GM21515 (cell line): ENCODE results near the gene CAMTA1.
"Not testable (repeated sequence)": the region's sequence is repeated elsewhere in the genome, so short reads cannot be mapped to it uniquely, and the experiment has no call there.

Experiments used
- ATAC-seq: cut with Tn5 transposase; IDR thresholded peaks from one replicate; pipeline ENCODE4 v1.9.1; 2021; ENCODE audit not compliant: unreplicated experiment

The CAMTA1 gene

DNA sequence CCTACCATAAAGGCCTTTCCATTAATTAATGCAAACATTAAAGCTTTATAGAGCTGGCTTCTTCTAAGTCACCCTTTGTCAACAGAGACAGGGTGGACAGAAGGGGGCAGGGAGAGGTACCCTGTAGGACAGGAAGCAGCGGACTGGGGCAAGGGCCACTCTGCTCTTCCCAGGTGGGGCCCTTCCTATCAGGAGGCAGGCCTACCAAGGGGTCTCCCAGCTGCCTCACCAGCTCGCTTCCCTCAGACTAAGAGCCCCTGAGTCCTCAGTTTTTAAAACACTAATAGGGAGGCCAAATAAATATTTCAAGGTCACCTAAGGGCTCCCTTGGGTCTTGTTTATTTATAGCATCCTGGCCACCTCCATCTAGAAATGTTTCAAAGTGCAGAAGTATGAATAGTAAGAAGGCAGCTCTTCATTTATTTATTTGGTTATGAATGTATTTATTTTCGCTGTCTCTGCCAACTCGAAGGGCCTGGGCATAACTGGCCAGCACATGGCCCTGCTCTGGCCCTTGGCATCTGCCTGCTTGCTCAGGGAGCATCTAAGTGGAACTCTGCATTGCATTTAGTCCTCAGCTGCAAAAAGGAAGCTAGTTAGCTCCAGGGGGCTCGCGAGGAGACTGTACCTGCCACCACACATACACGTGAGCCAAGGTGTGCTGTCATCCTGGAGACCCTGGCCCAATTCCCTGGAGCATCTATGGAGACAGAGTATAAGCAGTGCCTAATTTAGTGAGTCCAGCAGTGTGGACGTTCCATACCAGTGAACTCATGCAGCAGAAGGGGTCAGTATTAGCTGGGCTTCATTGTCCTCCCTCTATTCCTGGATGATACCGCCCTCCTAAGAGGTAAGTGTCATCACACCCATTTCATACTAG lies 590.8 kb downstream of the CAMTA1 start:
- ATAC-seq, result no peak

DNA sequence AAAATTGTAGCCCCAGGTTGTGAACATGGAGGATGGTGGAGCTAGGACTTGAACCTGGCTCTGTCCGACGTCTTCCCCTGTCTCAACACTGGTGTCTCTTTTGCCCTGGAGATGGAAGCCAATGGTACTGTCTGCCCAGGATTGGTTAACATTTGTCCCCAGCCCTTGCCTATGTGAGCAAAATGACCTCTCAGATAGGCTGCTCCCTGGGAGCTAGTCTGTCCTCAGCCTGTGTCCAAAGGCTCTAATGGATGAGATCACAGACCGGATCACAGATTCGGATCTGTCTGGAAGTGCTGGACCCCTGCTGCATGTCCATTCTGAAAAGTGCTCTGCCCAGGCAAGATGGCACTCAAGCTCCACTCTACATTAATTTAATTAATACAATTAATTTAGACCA lies 591.4 kb downstream of the CAMTA1 start:
- ATAC-seq, result no peak

DNA sequence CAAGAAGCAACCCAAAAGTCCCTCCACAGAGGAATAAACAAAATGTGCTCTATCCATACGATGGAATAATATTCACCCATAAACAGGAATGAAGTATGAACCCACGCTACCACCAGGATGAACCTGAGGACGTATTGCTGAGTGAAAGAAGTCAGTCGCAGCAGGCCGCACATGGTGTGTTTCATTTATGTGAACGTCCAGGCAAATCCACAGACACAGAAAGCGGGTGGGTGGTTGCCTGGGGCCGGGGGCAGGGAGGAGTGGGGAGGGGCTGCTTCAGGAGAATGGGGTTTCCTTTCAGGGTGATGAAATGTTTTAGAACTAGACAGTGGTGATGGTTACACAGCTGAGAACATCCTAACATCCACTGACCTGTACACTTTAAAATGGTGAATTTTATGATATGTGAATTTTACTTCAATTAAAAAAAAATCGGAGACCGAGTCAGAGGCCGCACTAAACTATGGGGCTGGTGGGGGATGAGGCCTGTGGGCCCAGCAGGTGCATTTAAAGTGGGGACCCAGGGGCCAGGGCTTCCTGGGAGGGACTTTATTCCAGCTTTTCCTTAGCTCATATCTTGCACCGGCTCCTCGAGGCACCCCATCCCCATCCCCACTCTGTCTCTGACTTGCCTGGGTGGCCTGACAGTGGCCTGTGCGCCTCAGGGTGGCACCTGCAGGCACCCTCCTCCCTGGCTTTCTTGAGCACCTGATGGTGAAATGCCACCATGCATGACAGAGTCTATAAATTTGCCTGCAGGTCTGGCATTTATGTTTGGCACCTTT lies 593.3 kb downstream of the CAMTA1 start:
- ATAC-seq, result no peak

DNA sequence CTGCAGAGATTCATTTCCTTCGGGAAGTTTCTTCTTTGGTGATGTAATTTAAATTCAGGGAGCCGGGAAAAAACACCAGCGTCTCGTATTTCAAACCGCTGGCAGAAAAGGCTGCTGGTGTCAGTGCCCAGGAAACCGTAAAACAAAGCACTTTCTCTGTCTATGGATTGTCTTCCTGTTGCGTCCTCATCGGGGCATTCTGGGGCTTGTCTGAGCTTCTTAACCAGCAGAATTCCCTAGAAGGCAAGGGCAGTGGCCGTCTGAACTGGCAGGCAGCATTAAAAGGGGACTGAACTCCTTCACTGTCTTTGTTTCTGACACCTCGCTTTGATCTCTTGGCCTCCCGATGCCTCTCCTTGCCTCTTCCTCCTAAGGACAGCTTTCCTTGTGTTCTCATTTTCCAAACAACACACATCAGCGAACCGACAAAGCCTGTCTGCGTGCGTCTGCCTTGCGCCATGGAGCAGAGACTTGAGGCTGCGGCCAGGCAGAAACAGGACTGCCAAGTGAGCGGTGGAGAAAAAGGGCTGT lies 594.3 kb downstream of the CAMTA1 start:
- ATAC-seq, result no peak

DNA sequence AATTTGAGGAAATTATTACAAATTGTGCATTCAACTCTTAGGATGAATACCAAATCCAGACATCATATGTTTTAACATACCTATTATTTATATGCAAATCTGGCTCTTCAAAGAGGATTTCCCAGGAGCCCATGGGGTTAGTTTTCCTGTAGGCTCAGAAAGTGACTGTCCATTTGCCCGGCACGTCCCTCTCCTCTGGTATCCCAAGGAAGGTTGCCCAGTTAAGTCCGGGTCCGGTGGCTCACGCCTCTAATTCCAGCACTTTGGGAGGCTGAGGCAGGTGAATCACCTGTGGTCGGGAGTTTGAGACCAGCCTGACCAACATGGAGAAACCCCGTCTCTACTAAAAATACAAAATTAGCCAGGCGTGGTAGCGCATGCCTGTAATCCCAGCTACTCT lies 594.8 kb downstream of the CAMTA1 start:
- not testable (repeated sequence) for ATAC-seq

DNA sequence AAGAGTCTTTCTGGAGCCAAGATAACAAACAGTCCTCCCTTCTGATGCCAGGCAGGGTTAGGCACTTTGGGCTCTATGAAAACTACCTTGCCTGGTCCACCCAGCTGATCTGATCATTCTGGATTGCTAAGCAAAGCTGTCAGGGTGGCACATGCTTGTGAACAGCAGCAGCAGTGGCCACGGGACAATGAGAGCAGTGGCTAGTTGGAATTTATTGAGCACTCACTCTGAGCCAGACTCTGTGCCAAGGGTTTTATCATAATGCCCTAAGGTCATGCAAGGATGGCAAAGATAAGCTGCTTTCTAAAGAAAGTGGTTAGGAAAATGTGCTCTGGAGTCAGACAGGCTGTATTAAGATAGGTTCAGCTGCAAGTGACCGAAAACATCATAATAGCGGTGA lies 595.5 kb downstream of the CAMTA1 start:
- no peak for ATAC-seq

DNA sequence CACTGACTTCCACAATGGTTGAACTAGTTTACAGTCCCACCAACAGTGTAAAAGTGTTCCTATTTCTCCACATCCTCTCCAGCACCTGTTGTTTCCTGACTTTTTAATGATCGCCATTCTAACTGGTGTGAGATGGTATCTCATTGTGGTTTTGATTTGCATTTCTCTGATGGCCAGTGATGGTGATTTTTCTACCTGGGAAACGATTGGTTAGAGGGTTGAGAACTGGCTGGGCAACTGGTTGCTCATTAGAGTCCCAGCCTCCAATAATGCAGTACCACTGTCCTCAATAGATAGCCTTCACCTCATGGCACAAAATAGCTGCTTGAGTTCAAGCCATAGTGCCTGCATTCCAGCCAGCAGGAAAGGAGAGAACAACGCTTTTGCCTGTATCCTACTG lies 596.5 kb downstream of the CAMTA1 start:
- ATAC-seq, result not testable (repeated sequence)

DNA sequence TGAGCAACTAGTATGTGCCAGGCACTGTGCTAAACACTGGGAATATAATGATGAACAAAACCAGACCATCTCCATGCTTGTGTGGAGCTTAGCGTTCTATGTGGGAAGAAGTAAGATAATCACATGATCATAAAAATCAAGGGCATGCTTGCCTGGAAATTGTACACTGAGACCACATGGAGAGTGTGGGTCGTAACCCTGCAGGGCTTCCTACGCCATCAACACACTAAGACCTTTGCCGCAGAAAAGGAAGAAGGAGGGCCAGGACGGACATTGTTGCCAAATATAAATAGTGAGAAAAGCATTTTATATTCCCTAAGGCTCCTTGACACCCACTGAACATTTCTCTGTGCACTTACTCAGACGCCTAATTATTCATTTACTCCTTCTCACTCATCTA lies 597.7 kb downstream of the CAMTA1 start:
- ATAC-seq, result no peak

DNA sequence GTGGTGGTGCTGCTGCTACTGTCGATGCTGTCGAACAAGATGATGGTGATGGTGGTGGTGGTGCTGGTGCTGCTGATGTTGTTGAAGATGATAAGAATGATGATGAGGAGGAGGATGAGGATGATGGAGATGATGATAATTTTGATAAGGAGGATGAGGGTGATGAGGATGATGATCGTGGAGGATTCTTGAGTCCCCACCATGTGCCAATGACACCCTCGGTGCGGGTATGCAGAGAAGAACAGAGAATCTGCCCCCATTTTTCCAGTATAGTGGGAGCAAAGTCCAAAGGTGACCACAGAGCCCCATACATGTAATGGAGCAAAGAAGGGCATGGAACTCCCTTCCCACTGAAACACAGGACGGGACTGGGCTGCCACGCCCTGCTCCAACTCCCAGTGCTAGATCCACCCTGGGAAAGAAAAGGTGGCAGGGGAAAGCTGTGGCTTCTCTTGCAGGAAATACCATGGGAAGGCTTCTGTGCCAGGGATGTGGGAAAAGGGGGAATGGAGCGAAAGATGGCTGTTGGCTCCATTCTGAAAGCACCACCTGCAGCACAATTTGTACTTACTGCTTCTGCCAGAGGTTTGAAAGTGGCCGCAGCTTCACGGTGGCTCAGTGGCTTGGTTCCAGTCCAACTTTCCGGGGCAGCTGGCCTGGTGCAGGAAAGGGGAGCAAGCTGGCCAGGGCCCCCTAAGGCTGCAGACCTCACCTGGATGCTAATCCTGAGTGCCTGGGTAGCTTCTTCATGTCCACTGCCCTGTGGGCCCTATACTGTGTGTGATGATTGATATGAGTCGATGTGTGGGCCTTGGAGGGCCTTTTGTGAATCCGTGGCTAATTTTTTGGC lies 598.6 kb downstream of the CAMTA1 start:
- no peak for ATAC-seq

DNA sequence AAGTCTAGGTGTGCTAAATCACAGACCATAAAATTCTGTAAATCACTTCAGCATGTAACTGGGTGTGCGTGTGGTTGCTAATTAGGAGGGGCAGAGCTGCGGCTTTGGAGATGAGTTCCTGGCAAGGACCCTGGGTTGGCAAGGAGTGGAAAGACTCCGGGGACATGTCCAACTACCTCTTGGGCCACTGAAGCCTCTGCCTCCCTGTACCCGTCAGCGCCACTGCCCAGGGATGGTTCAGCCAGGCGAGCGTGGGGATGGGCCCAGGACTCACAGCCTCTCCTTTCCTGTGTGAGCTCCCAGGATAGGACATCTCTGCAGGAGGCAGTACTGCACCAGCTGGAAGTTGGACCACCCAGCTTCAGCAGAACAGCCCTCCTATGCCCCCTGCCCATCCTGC lies 599.4 kb downstream of the CAMTA1 start:
- ATAC-seq, result no peak

DNA sequence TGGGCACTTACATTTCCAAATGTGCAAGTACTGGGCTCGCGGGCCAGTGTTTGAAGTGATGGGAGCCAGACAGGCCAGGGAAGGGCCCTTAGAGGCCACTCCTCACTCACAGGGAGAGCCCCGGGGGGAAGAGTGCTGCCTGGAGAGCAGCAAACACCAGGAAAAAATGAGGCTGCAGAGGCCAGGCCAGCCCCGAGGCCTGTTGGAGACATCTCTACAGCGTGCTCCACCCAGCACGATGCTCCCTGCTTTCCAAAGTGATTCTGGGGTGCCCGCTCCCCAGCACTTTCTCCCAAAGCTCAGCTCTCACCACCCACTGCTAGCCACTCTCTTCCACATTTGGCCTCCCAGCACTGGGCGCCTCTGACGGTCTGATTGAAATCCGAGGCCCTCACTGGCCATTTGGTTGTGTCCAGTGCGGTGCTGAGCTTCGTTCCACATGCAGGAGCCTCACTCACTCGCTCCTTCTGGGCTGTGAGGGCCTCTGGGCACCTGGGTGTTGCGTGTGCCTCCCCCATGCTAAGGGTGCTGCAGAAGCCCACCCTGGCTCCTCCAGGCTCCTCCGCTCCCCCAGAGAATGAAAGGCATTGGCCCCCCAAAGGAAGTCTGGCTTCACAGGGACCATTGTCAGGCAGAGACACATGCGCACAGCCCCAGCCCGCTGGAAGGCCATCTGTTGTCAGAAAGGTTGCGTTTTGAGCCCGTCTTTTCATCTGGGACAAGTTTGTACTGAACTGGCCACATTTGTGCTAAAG lies 600.4 kb downstream of the CAMTA1 start:
- no peak for ATAC-seq

DNA sequence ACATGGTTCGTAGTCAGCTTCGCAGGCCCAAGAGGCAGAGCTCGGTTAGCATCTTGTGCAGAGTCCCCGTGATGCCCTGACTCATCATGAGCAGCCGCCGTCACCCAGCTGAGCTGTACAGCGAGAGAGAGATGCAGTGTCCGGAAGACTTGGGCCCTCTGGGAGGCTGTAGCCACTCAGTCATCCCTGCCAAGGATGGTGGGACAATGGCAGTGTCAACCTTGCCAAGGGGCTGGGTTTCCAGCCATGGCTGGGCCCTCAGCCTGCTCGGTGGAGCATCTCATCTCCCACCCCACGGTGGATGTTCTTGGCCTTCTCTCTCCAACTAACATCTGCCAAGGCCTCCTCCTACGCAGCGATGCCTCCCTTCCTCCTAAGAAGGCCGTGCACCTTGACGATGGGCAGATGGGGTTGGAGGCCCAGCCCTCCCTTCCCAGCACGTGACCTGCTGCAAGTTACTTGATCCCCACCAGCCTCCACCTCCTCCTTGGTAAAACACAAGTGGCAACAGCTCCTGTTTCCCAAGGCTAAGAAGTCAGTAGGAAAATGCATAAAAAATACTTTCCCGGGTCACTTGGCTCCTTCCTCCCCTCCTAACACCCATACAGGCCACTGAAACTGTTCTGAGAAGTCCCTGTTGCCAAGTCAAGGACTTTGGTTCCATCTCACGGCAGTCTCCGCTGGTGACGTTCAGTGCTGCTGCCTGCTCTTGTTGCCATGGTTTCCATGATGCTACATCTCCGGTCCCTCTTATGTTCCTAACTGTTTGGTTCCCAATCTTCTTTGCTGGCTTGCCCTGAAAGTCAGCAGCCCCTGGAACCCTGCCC lies 601.2 kb downstream of the CAMTA1 start:
- ATAC-seq, result no peak

DNA sequence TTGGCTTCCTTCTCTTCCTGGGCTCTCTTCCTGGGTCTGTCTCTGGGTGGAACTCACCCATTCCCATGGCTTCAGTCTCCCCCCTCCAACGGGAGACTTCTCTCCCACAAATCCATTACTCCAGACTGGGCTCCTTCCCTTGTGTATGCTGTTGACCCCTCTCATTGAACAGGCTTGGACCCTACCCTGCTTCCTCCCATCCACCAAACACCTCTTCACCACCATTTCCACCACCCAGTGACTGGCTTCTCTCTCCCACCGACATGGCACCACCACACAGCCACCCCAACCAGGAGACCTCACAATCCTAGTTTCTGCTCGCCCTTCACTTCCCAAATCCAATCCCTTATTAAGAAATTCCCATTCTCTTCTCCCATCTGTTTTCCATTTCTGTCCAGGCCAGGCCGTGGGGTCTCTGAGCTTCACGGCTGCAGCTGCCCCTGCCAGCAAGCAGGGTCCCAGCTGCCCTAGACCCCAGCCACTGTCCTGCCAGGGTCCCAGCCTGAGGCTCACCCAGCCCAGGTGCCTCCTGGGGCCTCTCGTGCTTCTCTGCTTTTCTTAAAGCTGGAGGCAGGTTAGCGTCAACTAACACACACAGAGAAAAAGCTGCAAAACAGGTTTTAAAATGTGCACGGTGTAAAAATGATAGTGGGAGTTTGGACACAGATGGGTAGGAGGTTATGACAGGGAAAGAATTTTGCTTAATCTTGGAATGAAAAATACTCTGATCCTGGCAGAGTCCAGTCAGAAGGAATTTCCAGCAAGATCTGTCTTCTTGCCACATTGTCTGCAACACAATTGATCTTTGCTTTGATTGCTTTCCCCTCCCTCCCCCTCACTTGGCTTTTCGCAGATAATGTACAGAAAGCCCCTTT lies 602.0 kb downstream of the CAMTA1 start:
- no peak for ATAC-seq

DNA sequence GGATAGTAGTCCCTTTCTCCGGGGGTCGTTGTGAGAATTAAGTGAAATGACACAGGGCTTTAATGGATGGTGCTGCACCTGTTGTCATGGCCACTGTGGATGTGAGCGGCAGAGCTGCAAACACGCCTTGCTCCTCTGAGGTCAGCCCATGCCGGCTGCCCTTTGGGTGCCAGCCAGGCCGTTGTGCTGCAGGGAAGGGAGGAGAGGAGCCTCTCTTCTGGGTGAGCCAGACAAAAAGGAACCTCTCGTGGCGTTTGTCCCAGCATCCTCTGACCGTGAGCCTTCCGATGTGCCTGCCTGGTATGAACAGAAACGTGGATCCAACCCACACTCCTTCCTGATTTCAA lies 602.9 kb downstream of the CAMTA1 start:
- no peak for ATAC-seq

DNA sequence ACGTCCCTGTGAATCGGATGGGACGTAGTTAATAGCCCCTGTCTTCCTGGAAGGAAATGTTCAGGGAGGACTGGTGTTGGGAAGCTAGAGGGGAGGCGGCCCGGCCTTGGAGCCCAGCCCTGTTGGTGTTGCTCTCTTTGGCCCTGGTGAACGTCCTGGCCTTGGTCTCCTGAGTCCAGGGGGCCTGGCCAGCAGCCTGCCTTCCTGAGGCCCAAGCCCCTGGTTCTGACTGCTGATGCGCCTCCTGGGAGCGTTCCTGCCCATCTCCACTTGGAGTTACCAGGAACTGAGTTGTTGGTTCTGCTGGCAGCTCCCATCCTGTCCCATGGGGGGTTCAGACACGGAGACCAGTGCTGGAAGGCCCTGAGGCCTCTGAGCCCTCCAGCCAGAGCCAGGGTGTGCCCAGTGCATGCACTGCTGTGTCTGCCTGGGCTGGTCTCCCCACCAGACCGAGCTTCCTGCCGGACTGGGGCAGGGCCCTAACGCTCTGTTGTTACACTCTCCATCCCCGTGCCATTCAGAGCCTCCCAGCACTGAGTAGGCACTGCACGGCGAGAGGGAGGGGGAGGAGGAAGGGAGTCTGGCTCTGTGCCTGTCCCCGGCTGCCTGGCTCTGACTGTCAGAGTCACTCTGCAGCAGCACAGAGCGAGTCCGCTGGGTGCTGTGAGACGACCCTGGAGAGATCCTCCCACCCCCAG lies 603.4 kb downstream of the CAMTA1 start:
- no peak for ATAC-seq

DNA sequence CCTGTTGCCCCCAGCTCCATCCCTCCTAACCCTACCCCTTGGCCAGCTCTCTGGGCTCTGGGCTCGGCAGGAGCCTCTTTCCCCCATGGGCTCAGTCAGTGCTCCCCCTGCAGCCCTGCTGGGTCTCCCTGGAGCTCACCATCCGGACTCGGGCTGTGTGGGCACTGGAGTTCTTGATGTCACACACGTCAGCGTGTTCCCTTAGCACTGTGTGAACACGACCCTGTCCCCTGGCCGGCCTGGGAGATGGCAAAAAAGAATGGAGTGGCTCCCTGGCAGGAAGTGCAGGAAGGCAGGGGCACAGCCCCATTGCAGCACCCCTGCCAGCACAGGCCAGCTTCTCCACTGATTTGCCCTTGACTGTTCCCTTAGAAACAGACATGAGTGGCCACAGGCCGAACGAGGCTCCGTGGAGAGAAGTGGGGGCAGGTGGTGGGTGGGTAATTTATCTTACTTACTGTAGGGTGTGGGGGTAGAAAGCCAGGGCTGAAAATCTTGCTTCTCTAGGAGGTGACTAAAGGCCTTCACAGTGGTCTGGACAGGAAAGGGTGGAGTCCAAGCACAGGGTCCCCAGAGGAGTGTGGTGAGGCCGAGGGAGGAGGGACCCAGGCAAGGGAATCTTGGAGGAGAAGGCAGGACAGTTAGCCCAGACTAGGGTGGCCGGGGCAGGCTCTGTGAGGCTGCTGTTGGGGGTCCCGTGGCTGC lies 604.1 kb downstream of the CAMTA1 start:
- no peak for ATAC-seq

DNA sequence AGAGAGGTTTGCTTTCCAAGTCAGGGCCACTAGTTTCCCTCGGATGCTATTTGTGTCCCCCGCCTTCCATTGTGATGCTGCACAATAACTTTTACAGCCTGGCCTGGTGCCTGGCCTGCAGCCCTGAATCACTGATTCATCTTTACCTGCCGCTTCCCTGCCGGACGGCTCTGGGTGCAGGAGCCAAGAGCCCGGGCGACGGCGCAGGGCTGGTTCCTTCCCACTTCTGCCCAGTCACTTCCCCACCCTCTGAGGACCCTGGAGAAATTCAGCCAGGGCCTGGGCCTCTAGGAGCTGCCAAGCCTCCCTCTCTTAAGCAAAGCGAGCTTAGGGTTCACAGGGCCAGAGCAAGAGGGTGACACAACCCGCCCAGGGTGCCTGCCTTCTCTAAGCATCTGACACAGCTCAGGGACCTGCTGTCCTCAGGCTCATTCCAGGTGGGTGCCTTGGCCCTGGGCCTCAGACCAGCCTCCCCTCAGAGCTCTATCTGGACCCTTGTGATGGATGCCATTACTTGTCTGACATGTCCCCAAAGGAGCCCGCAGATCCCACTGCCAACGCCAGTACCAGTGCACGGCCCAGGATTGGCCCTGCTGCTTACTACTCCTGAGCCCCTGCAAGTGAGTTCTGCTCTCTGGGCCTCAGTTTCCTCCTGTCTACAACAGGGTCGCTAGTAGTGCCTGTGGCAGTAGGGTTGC lies 604.8 kb downstream of the CAMTA1 start:
- no peak for ATAC-seq
